ENCODE results near the gene HSD17B10.
"Not testable (repeated sequence)": the region's sequence is repeated elsewhere in the genome, so short reads cannot be mapped to it uniquely, and the experiment has no call there.

The HSD17B10 gene

GRCh38 chrX:53435997-53436396 is 1.8 kb upstream of the HSD17B10 start:
- peak; percentile 16 to 50 for DNase-seq

GRCh38 chrX:53430231-53430630 is 3.9 kb downstream of the HSD17B10 start:
- no peak for DNase-seq

GRCh38 chrX:53429755-53430154 is 4.4 kb downstream of the HSD17B10 start:
- no peak for DNase-seq

GRCh38 chrX:53422861-53423306 is 11.3 kb downstream of the HSD17B10 start, which contains the start of gene RIBC1:
RIBC1 (plus strand) TSS chrX:53422873; CDS start chrX:53426277, 3,404 bp downstream.
- DNase-seq: no peak

- DNase-seq: peak; percentile 84 to 85
Observed at GRCh38 chrX:53422086-53422860, 11.9 kb downstream of the HSD17B10 start, which contains the start of gene SMC1A. SMC1A (minus strand) TSS chrX:53422654; CDS start chrX:53422600, 54 bp downstream.

GRCh38 chrX:53421772-53422085 is 12.4 kb downstream of the HSD17B10 start:
- no peak for DNase-seq

GRCh38 chrX:53421125-53421524 is 13.0 kb downstream of the HSD17B10 start:
- DNase-seq: no peak

- DNase-seq: not testable (repeated sequence)
Observed at GRCh38 chrX:53420351-53420750, 13.8 kb downstream of the HSD17B10 start.

GRCh38 chrX:53412446-53412845 is 21.7 kb downstream of the HSD17B10 start:
- no peak for DNase-seq

- no peak for DNase-seq
Observed at GRCh38 chrX:53403535-53403934, 30.6 kb downstream of the HSD17B10 start.

- no peak for DNase-seq
Observed at GRCh38 chrX:53398216-53398615, 36.0 kb downstream of the HSD17B10 start.

- no peak for DNase-seq
Observed at GRCh38 chrX:53395605-53396298, 38.4 kb downstream of the HSD17B10 start.

GRCh38 chrX:53383376-53384076 is 50.6 kb downstream of the HSD17B10 start:
- DNase-seq: no peak
